ENCODE data around the gene STRN.

DNA sequence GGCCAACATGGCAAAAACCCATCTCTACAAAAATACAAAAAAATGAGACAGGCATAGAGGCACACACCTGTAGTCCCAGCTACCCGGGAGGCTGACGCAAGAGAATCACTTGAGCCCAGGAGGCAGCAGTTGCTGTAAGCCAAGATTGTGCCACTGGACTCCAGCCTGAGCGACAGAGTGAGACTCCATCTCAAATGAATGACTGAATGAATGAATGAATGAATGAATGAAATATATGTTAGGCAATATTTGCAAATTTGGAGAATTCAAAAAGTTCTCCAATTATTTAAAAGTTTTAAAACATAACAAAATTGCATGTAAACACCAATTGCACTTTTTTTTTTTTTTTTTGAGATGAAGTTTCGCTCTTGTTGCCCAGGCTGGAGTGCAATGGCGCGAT, 61.7 kb downstream of the STRN start:
- TF ChIP-seq, protein P1, sequence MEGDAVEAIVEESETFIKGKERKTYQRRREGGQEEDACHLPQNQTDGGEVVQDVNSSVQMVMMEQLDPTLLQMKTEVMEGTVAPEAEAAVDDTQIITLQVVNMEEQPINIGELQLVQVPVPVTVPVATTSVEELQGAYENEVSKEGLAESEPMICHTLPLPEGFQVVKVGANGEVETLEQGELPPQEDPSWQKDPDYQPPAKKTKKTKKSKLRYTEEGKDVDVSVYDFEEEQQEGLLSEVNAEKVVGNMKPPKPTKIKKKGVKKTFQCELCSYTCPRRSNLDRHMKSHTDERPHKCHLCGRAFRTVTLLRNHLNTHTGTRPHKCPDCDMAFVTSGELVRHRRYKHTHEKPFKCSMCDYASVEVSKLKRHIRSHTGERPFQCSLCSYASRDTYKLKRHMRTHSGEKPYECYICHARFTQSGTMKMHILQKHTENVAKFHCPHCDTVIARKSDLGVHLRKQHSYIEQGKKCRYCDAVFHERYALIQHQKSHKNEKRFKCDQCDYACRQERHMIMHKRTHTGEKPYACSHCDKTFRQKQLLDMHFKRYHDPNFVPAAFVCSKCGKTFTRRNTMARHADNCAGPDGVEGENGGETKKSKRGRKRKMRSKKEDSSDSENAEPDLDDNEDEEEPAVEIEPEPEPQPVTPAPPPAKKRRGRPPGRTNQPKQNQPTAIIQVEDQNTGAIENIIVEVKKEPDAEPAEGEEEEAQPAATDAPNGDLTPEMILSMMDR (IDR thresholded peaks at IDR 0.05), result no peak
- TF ChIP-seq POLR2A (IDR thresholded peaks at IDR 0.05), result no peak
